ENCODE results near the gene ZBED4.

The ZBED4 gene, protein sequence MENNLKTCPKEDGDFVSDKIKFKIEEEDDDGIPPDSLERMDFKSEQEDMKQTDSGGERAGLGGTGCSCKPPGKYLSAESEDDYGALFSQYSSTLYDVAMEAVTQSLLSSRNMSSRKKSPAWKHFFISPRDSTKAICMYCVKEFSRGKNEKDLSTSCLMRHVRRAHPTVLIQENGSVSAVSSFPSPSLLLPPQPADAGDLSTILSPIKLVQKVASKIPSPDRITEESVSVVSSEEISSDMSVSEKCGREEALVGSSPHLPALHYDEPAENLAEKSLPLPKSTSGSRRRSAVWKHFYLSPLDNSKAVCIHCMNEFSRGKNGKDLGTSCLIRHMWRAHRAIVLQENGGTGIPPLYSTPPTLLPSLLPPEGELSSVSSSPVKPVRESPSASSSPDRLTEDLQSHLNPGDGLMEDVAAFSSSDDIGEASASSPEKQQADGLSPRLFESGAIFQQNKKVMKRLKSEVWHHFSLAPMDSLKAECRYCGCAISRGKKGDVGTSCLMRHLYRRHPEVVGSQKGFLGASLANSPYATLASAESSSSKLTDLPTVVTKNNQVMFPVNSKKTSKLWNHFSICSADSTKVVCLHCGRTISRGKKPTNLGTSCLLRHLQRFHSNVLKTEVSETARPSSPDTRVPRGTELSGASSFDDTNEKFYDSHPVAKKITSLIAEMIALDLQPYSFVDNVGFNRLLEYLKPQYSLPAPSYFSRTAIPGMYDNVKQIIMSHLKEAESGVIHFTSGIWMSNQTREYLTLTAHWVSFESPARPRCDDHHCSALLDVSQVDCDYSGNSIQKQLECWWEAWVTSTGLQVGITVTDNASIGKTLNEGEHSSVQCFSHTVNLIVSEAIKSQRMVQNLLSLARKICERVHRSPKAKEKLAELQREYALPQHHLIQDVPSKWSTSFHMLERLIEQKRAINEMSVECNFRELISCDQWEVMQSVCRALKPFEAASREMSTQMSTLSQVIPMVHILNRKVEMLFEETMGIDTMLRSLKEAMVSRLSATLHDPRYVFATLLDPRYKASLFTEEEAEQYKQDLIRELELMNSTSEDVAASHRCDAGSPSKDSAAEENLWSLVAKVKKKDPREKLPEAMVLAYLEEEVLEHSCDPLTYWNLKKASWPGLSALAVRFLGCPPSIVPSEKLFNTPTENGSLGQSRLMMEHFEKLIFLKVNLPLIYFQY

DNA sequence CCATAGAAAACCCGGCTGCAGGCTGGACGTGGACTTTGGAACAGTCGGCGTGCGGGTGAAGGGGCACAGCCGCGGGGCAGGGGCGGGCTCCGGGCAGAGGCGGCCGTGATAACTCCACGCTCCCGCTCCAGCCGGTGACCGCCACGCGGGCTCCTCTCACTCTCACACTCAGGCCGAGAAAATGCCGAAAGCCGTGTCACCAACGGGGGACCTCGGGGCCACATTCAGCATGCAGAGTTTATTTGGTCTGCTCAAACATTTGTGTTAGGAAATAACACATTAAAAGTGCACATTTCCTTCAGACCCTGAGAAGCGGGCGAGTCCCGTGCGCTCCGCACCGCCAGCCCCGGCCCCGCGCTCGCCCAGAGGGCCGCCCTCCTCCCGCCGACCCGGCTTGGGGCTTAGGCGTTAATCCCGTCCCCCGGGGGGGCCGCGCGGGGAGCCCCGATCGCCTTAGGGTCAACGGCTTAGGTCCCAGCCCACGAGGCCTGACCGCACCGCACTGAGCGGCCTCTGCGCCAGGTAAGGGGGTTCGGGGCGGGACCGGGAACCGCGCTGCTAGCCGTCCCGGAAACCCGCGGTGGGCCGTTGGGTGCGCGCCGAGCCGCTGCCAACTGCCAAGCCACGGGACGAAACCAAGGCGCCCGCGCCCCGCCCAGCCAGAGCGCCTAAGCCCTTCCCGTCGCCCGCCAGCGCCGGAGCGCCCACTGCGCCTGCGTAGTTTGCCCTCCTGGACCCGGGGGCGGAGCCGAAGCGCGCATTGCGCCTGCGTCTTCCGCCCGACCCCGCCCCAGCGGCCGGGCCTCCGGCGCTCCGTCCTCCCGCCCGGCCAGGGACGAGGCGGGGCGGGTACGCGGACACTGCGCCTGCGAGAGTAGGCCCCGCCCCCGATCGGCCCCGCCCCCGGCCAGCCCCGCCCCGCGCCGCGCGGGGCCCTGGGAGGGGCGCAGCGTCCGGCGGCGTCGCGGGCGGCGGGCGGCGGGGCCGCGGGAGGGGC, at the start of gene ZBED4:
TSS of gene ZBED4 (plus strand) at position 947 of the 997 bp plus-strand sequence. CDS start 29,819 bp downstream, outside the sequence.
- TF ChIP-seq, protein P1, sequence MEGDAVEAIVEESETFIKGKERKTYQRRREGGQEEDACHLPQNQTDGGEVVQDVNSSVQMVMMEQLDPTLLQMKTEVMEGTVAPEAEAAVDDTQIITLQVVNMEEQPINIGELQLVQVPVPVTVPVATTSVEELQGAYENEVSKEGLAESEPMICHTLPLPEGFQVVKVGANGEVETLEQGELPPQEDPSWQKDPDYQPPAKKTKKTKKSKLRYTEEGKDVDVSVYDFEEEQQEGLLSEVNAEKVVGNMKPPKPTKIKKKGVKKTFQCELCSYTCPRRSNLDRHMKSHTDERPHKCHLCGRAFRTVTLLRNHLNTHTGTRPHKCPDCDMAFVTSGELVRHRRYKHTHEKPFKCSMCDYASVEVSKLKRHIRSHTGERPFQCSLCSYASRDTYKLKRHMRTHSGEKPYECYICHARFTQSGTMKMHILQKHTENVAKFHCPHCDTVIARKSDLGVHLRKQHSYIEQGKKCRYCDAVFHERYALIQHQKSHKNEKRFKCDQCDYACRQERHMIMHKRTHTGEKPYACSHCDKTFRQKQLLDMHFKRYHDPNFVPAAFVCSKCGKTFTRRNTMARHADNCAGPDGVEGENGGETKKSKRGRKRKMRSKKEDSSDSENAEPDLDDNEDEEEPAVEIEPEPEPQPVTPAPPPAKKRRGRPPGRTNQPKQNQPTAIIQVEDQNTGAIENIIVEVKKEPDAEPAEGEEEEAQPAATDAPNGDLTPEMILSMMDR (IDR thresholded peaks at IDR 0.05; ENCODE audit: low read length): no peak
- no peak for TF ChIP-seq EZH2 (optimal IDR thresholded peaks at IDR 0.05; ENCODE audit: low read depth, low read length)
- no peak for TF ChIP-seq EZH2phosphoT487 (IDR thresholded peaks at IDR 0.05; ENCODE audit: low read length)
- peak within 1 kb of the TSS; percentile 89 for H2AFZ ChIP-seq (ENCODE audit: low read length)
- H3K27ac ChIP-seq (ENCODE audit: low read length): peak within 1 kb of the TSS; percentile 98

DNA sequence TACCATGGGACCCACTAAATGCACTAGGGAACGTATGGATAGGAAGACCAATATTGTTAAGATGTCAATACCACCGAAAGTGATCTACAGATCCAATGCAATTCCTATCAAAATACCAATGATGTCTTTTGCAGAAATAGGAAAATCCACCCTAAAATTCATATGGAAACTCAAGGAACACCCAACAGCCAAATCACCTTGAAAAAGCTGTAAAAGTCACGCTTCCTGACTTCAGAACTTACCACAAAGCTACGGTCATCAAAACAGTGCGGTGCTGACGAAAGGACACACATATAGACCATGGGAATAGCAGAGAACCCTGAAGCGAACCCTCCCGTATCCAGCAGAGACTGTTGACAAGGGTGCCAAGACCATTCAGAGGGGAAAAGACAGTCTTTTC, 46.5 kb upstream of the ZBED4 start:
- peaks cover 96% of the 10 kb centered on the region for H3K79me2 ChIP-seq (ENCODE audit: low read length)

More for the DNA sequence above, at the start of gene ZBED4:
- 0 out of 2 replicates have a peak, but pooled peaks cover 5% of the 10 kb centered on the region for H4K20me1 ChIP-seq (ENCODE audit: insufficient read depth, low read length)
- H3F3A ChIP-seq (ENCODE audit: insufficient read depth, low read length): peaks cover 8% of the 10 kb centered on the region
- H3K9ac ChIP-seq (ENCODE audit: low read length): peak within 1 kb of the TSS; percentile 97
- peak; percentile 99 for DNase-seq
- peaks cover 41% of the 10 kb centered on the region for H3K79me2 ChIP-seq (ENCODE audit: low read length)
- peaks cover 10% of the 10 kb centered on the region; the same call in 1 of the 2 replicates for H3K4me1 ChIP-seq (ENCODE audit: low read length)
- H3K9me3 ChIP-seq (replicated peaks; ENCODE audit: insufficient read depth, low read length): no peaks in the 10 kb centered on the region
- peak within 1 kb of the TSS; percentile 85 for H3K4me3 ChIP-seq (ENCODE audit: low read length)
- no peaks in the 10 kb centered on the region for H3K36me3 ChIP-seq (replicated peaks; ENCODE audit: insufficient read depth, low read length)
- peak within 1 kb of the TSS; percentile 99 for H3K4me2 ChIP-seq (ENCODE audit: low read depth, low read length)
- peaks cover 13% of the 10 kb centered on the region for H3K27me3 ChIP-seq (replicated peaks; ENCODE audit: insufficient read depth, low read length)
- no peaks in the 10 kb centered on the region for H3K9me2 ChIP-seq (replicated peaks; ENCODE audit: insufficient read depth, low read length)

More for the DNA sequence above, 46.5 kb upstream of the ZBED4 start:
- no peak overlapping the region for H3K4me3 ChIP-seq (ENCODE audit: low read length)
- H3K4me2 ChIP-seq (ENCODE audit: low read depth, low read length): no peak overlapping the region
- H3K9me2 ChIP-seq (replicated peaks; ENCODE audit: insufficient read depth, low read length): no peaks in the 10 kb centered on the region
- H3K4me1 ChIP-seq (ENCODE audit: low read length): no peaks in the 10 kb centered on the region
- no peaks in the 10 kb centered on the region for H3K27me3 ChIP-seq (replicated peaks; ENCODE audit: insufficient read depth, low read length)
- H4K20me1 ChIP-seq (ENCODE audit: insufficient read depth, low read length): peaks cover 43% of the 10 kb centered on the region
- no peak for DNase-seq
- H3K36me3 ChIP-seq (replicated peaks; ENCODE audit: insufficient read depth, low read length): peaks cover 7% of the 10 kb centered on the region; the same call in 1 of the 2 replicates
- H3F3A ChIP-seq (ENCODE audit: insufficient read depth, low read length): no peaks in the 10 kb centered on the region
- TF ChIP-seq EZH2 (optimal IDR thresholded peaks at IDR 0.05; ENCODE audit: low read depth, low read length) (no peak), EZH2phosphoT487 (IDR thresholded peaks at IDR 0.05; ENCODE audit: low read length) (no peak)
- TF ChIP-seq, protein P1 (IDR thresholded peaks at IDR 0.05; ENCODE audit: low read length): no peak
- no peak overlapping the region for H3K27ac ChIP-seq (ENCODE audit: low read length)
- H3K9ac ChIP-seq (ENCODE audit: low read length): no peak overlapping the region
- H2AFZ ChIP-seq (ENCODE audit: low read length): no peak overlapping the region
- no peaks in the 10 kb centered on the region for H3K9me3 ChIP-seq (replicated peaks; ENCODE audit: insufficient read depth, low read length)
